Adrenal gland (tissue), 12 donors: ENCODE data around the gene CDKL1. TPM values are rescaled to one million over a fixed set of nuclear protein-coding genes. Genes with fewer than 3 reads are reported as not detected.
A peak's percentile ranks its signal among the peaks of the same experiment; 100 is the strongest.
"Not testable (repeated sequence)": the region's sequence is repeated elsewhere in the genome, so short reads cannot be mapped to it uniquely, and the experiment has no call there.

Experiments
- DNase-seq, 7 donors: peaks; one replicate each; pipeline ENCODE4 v3.0.0-alpha.2; 2019 to 2020
- H3K27ac ChIP-seq, 5 donors: fragments of 200-600 bp; sonication (generic) in 4 of 5; 1 replicate in 3 of 5; 2 replicates in 2 of 5; pipeline versions ENCODE4 v1.5.1 to v1.8.0; 2016 to 2020; ENCODE audit warnings: mild to moderate bottlenecking in 1 of 5
- H3K27me3 ChIP-seq: fragments of 200-600 bp; 2 replicates; pipeline ENCODE4 v1.8.0; 2021
- H3K36me3 ChIP-seq, 2 donors: fragments of 200-600 bp; replicated peaks in 1 of 2; 1 replicate in 1 of 2; 2 replicates in 1 of 2; pipeline versions ENCODE4 v1.5.1 to v1.8.0; 2018 to 2022
- H3K4me1 ChIP-seq, 2 donors: fragments of 200-600 bp; replicated peaks in 1 of 2; 1 replicate in 1 of 2; 2 replicates in 1 of 2; pipeline versions ENCODE4 v1.5.1 to v1.8.0; 2018 to 2021
- H3K4me3 ChIP-seq, 4 donors: fragments of 200-600 bp; sonication (generic) in 3 of 4; one replicate each; pipeline ENCODE4 v1.5.1; 2016 to 2018
- H3K9me3 ChIP-seq, 3 donors: fragments of 200-600 bp; sonication (generic) in 1 of 3; replicated peaks in 1 of 3; 1 replicate in 2 of 3; 2 replicates in 1 of 3; pipeline versions ENCODE4 v1.5.1 to v1.8.0; 2016 to 2021
- CTCF ChIP-seq, 6 experiments: fragments of 450-650 bp in 4 of 6; fragments of 200-600 bp in 2 of 6; sonication (generic) in 1 of 6; IDR thresholded peaks; 1 replicate in 5 of 6; 2 replicates in 1 of 6; pipeline versions ENCODE4 v1.5.1 to v1.8.0; 2016 to 2021; ENCODE audit warnings: antibody characterized with exemption in 6 of 6, mild to moderate bottlenecking in 2 of 6, moderate library complexity in 1 of 6
- POLR2A ChIP-seq, 2 donors: fragments of 450-650 bp; IDR thresholded peaks; one replicate each; pipeline ENCODE4 v1.6.1; 2017; ENCODE audit warnings: antibody characterized with exemption in 2 of 2, mild to moderate bottlenecking in 2 of 2, moderate library complexity in 1 of 2
- WGBS, 4 donors: extraction: QIAGEN DNeasy Blood & Tissue Kit in 2 of 4; methylation state at CpG; one replicate each; pipeline versions ENCODE4 v1.1.5 to v1.1.7; 2013 to 2017; 5-methylcytosine and 5-hydroxymethylcytosine counted together
- intact Hi-C, 2 donors: fragments of 100-400 bp; cut with DNase I; formaldehyde crosslinking; loops; one replicate each; pipeline versions ENCODE4 v1.14.1 to v1.15.0; 2022 to 2023
- polyA plus RNA-seq, 3 donors: library from polyadenylated mRNA; stranded (reverse); fragments of 200-250 nt in 2 of 3; fragments of 350-450 nt in 1 of 3; fragmentation: Illumina TruSeq in 1 of 3; extraction: RNeasy Lipid Tissue Mini Kit (QIAGEN cat#74804) in 1 of 3; gene quantifications; one replicate each; pipeline ENCODE4 v1.2.3, GENCODE V29; 2013 to 2014
- total RNA-seq, 9 donors: library from RNA; depleted of rRNA in 4 of 9; stranded (reverse); fragments of >200 nt in 4 of 9; fragments of 120-200 nt in 1 of 9; fragmentation: NEBNext Ultra II Directional in 1 of 9; extraction: Animal tissue kit (Norgen Biotek cat#: 25700) in 1 of 9; gene quantifications; one replicate each; pipeline versions ENCODE4 v1.1.0 to v1.2.4, GENCODE V29; 2013 to 2023
- donor health status: healthy with polysubstance abuse.
- donor health status: Bipolar disorder and iron deficiency.
- donor health status: DM: yes; HTN: yes; CAD: no.
- donor health status: DM: no; HTN: no; CAD: no.
- donor health status: DM: no; HTN: no; CAD: no.
- donor health status: DM: yes; HTN: yes; CAD: no.

CDKL1 gene
- total and polyA plus RNA-seq, 12 donors, result 1.5 to 17.2 (median 7.6) TPM

- no peak for TF ChIP-seq CTCF (IDR thresholded peaks at IDR 0.05)
- TF ChIP-seq POLR2A (IDR thresholded peaks at IDR 0.05), result no peak
- H3K4me3 ChIP-seq, result no peak overlapping the region
- intact Hi-C loops, result no loop called here
- no peaks in the 10 kb centered on the region for H3K27me3 ChIP-seq
- DNase-seq, result no peak
- no peak overlapping the region for H3K27ac ChIP-seq
- H3K9me3 ChIP-seq, result no peaks in the 10 kb centered on the region
- no peaks in the 10 kb centered on the region for H3K36me3 ChIP-seq
- H3K4me1 ChIP-seq, result peaks cover 7 to 11% of the 10 kb centered on the region in 2 donors
- WGBS, 4 donors, result 91 to 99% (median 93%) methylated on average over 5 of the region's 5 CpGs
Measured at GRCh38 chr14:50375760-50376159, 20.9 kb downstream of the CDKL1 start.

GRCh38 chr14:50373959-50374358 lies 22.7 kb downstream of the CDKL1 start:
- Histone ChIP-seq H3K9me3 (no peaks in the 10 kb centered on the region), H3K27ac (no peak overlapping the region), H3K27me3 (no peaks in the 10 kb centered on the region), H3K4me1 (peaks cover 7 to 11% of the 10 kb centered on the region in 2 donors), H3K4me3 (no peak overlapping the region), H3K36me3 (no peaks in the 10 kb centered on the region)
- no peak for DNase-seq
- WGBS, 4 donors, result 79 to 98% (median 97%) methylated on average over 3 of the region's 3 CpGs
- intact Hi-C loops, result no loop called here
- TF ChIP-seq CTCF (IDR thresholded peaks at IDR 0.05) (no peak), POLR2A (IDR thresholded peaks at IDR 0.05) (no peak)

GRCh38 chr14:50371546-50371945 lies 25.1 kb downstream of the CDKL1 start:
- Histone ChIP-seq H3K4me3 (no peak overlapping the region), H3K9me3 (no peaks in the 10 kb centered on the region), H3K4me1 (peaks cover 1 to 3% of the 10 kb centered on the region in 2 donors), H3K36me3 (no peaks in the 10 kb centered on the region), H3K27me3 (no peaks in the 10 kb centered on the region), H3K27ac (no peak overlapping the region)
- intact Hi-C loops, result no loop called here
- 93 to 100% (median 100%) methylated on average over 1 to 4 of the region's 4 CpGs for WGBS, 4 donors
- TF ChIP-seq POLR2A (IDR thresholded peaks at IDR 0.05), result no peak
- no peak for DNase-seq

- 84 to 89% (median 85%) methylated on average over 4 of the region's 4 CpGs for WGBS, 4 donors
- peak overlapping the region in 1 of 5 donors; percentile 32 for H3K27ac ChIP-seq
- no peak for TF ChIP-seq CTCF (IDR thresholded peaks at IDR 0.05)
- no peak for TF ChIP-seq POLR2A (IDR thresholded peaks at IDR 0.05)
Measured at GRCh38 chr14:50366589-50366988, 30.1 kb downstream of the CDKL1 start.

GRCh38 chr14:50366115-50366514 lies 30.6 kb downstream of the CDKL1 start:
- Histone ChIP-seq H3K36me3 (no peaks in the 10 kb centered on the region), H3K27me3 (no peaks in the 10 kb centered on the region), H3K4me1 (peaks cover 21 to 24% of the 10 kb centered on the region in 2 donors), H3K27ac (peak overlapping the region in 1 of 5 donors; percentile 32), H3K9me3 (no peaks in the 10 kb centered on the region), H3K4me3 (no peak overlapping the region)
- intact Hi-C loops, result no loop called here
- no peak for TF ChIP-seq POLR2A (IDR thresholded peaks at IDR 0.05)
- no peak for TF ChIP-seq CTCF (IDR thresholded peaks at IDR 0.05)
- 32 to 56% (median 43%) methylated on average over 3 of the region's 3 CpGs for WGBS, 4 donors
- DNase-seq, result peak in 5 of 7 donors; percentile 47 to 58 (median 54)

More at GRCh38 chr14:50366589-50366988, 30.1 kb downstream of the CDKL1 start:
- Histone ChIP-seq H3K9me3 (no peaks in the 10 kb centered on the region), H3K4me1 (peaks cover 21 to 24% of the 10 kb centered on the region in 2 donors), H3K27me3 (no peaks in the 10 kb centered on the region), H3K4me3 (no peak overlapping the region), H3K36me3 (no peaks in the 10 kb centered on the region)
- no peak for DNase-seq
- intact Hi-C loops, result no loop called here

- H3K9me3 ChIP-seq, intact Hi-C loops, DNase-seq, H3K27ac ChIP-seq, H3K27me3 ChIP-seq, H3K36me3 ChIP-seq, H3K4me3 ChIP-seq: not testable (repeated sequence)
- peaks cover 21 to 24% of the 10 kb centered on the region in 2 donors for H3K4me1 ChIP-seq
- 70 to 88% (median 84%) methylated on average over 7 of the region's 7 CpGs for WGBS, 4 donors
Measured at GRCh38 chr14:50365572-50365971, 31.1 kb downstream of the CDKL1 start.
